DMS153 treated with DMSO at 0.1 percent for 48 hours (cell line): ENCODE data around the gene NKIRAS1.
"Not testable (repeated sequence)": the region's sequence is repeated elsewhere in the genome, so short reads cannot be mapped to it uniquely, and the experiment has no call there.

Experiments used
- DNase-seq: peaks from one replicate; lab custom pipeline; 2025; ENCODE audit not compliant: unreplicated experiment; lab: John Stamatoyannopoulos, UW

Gene NKIRAS1

DNA sequence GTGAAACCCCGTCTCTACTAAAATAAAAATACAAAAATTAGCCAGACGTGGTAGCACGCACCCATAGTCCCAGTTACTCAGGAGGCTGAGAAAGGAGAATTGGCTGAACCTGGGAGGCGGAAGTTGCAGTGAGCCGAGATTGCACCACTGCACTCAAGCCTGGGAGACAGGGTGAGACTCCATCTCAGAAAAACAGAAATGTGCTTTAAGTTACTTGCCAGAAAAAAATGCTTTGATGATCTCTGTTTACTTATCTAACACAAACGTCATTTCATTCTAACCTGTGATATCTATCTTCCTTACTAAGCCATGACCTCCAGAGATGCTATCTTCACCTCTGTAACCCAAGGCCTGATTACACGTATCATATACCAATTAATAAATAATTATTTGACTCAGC is 7.4 kb downstream of the NKIRAS1 start:
- DNase-seq = no peak

DNA sequence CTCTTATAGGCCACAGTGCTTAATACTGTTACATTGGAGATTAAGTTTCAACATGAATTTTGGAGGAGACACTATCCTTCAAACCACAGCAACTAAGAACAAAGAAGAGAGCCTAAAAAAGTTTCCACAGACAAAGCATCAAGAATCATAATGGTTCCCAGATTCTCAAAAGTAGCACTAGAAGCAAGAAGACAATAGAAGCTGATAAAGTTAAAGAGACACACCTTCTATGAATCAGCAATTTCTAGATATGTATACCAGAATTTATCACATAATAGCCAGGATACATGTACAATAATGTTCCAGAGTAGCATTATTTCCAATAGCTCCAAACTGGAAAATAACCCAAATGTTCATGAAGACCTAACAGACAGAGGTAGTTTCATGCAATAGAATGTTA is 12.2 kb downstream of the NKIRAS1 start:
- DNase-seq = no peak

DNA sequence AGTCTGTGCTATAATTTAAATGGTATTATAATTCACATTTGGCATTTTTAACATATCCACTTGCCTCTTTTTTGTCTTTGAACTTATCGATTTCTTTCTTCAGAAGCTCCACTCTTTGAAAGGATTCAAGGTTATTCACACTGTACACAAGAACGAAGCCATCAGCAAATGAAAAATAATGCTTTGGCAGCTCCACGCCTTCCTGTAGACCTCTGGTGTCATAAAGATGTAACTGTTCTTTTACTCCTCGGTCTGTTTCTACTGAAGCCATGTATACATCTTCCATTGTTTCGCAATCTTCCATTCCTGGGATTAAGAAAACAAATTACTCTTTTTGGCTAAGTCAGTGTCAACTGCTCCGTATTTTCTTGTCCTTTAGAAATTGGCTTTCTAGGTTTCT is 16.0 kb downstream of the NKIRAS1 start:
- DNase-seq = no peak

DNA sequence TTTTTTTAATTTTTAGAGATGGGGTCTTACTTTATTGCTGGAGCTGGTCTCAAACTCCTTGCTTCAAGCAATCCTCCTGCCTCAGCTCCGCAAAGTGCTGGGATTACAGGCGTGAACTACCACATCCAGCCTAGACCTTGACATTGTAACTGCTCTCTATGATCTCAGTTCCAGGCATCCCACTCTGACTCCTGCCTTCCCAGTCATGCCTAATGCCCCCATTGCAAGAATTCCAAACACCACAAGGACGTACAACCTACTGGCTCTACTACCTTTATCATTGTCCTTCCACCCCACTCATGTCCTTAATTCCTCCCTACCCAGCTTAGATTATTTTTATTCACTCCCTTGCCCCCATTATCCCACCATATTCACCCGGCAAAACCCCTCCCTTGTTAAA is 21.6 kb downstream of the NKIRAS1 start:
- DNase-seq = no peak

DNA sequence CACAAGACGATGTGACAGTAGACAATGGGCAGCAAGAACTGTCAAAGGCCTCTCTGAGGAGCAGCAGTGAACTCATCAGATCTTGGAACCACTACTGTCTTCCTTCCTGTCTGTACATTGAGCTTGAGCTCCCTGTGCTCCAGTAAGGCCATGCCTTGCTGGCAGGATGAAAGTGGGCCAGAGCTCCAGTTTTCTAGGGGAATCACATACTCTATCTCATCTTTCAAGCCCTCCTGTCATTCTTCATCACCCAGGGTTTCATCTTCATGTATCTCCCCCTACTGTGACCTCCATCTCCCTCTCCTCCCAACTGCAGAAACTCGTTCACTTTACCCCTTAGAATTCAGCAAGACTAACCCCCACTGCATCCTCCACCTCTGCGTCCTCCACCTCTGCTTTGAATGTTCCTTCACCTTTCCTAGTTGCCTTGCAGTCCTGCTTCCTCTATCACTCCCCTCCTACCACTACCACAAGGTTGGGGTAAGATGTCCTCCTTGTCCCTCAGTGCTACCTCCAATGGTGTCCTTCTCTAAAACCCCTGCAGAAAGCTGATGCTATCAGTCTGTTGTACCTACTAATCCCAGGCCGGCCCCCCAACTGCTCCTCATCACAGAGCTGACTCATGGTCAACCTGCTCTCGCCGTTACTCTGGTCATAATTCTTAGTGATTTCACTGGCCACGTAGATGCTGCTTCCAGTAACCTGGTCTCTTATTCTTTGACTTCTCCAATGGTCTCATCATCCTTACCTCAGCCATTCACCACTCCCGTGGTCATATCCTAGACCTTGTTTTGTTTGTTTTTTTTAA is 22.3 kb downstream of the NKIRAS1 start:
- no peak for DNase-seq

DNA sequence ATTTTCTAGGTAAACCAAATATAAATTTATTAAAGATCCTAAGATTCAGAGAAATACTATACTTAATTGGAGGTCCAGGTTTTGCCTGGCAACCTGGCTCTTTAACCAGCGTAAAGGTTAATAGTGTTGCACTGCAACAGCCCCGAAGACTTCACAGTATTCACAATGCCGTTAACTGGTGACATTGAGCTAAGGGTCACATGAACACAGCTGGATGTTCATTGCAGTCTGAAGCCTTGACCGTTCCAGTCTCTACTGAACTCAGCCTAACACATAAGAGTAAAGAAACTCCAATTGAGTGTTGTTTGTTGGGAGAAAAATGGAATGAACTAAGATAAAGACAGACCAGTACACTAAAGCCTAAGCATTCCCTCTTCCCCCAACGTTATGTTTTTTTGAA is 26.8 kb downstream of the NKIRAS1 start:
- DNase-seq = no peak

DNA sequence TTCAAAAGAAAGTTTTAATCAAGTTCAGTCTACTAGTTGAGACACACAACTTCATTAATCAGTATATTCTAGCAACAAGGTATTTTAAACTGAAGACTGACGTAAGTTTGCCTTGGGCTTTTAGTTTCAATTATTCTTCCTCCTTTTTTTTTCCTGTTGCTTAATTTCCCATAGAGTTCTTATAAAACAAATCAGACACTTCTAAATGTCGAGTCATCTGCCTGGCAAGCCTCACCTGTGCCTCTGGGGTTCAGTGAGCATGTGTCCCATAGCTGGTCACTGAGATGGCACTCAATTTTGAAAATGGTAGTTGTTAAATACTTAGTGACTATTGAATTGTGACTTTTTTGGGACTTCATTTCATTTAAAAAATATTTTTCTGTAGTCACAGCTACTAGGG is 27.4 kb downstream of the NKIRAS1 start:
- DNase-seq = no peak

DNA sequence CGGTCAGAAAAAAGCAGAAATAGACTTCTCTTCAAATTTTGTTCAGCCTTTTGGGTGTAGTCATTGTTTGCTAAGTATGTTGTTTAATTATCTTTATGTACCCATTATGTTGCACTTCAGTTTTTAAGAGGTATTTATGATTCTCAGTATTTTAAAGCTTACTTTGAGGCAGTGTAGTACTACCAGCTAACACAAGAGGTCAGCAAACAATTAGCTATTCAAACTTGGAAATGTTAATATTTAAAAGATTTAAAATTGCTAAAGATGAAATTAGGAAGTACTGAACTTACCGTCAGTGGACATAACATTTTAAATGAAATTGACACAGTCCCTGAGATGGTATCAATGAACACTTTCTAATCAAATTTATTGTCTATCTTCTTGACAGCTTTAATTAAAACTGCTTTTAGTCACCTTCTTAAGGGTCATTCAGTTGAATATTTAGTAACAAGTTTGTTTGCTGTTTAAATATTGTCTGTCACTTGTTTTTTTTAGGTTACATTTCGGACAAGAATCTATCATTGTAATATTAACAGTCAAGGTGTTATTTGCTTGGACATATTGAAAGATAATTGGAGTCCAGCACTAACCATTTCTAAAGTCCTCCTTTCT is 28.1 kb downstream of the NKIRAS1 start:
- DNase-seq = no peak

DNA sequence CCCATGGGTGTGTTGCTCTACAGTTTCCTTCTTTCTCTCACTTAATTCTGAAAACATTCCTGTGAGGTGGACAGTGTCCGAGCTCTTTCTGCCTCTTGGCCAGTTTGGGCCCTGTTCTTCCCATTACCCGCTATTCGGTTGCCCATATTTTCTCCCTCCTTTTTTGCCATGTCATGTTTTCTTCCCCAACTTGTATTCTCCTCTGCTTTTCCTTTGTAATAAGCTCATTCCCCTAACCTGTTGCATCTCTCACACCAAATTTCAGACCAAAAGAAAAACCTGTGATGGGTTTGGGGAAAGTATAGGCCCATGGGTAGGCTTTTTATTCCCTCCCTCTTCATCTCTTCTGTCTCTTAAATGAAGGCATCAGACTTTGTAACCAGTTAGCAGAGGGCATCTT is 30.5 kb downstream of the NKIRAS1 start:
- DNase-seq = no peak

DNA sequence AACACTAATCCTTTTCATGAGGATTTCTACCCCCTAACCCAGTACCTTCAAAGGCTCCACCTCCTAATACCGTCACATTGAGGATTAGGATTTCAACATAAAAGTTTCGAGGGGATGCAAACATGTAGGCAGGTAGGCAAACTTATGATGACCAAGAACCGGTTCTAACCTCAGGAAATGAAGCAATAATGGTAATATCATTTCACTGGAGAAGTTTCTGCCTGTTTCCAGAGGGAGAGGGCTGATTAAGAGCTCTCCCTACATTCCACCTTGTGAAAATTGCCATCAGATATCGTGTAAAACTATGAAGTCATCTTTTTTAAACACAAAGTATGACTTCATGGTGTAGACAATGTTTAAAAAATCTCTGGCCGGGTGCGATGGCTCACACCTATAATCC is 31.6 kb downstream of the NKIRAS1 start:
- DNase-seq = no peak

DNA sequence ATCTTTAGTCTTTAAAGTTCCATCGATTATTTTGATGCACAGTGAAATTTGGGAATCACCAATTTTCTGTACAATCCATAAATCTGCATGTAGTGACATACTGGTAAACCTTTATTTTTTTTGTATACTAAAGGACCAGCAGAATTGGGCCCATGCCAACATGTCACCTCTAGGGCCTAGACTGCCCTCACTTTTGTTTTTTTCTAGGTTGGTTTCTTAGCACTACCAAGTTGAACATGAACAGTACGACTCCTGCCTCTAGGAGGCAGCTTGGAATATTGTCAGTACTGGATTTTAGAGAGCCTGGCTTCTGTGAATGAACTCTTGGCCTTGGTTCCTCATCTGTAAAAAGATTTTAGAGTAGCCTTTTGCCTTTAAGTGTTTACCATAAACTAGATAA is 32.3 kb downstream of the NKIRAS1 start:
- DNase-seq = no peak

DNA sequence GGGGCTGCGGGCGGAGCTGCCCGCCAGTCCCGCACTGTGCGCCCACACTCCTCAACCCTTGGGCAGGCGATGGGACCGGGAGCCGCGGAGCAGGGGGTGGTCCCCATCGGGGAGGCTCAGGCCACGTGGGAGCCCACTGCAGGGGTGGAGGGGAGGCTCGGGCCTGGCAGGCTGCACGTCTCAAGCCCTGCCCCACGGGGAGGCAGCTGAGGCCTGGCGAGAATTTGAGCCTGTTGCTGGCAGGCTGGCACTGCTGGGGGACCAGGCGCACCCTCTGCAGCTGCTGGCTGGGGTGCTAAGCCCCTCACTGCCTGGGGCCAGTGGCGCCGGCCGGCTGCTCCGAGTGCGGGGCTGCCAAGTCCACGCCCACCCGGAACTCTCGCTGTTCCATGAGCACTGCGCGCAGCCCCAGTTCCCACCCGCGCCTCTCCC is 34.3 kb downstream of the NKIRAS1 start:
- DNase-seq = no peak

DNA sequence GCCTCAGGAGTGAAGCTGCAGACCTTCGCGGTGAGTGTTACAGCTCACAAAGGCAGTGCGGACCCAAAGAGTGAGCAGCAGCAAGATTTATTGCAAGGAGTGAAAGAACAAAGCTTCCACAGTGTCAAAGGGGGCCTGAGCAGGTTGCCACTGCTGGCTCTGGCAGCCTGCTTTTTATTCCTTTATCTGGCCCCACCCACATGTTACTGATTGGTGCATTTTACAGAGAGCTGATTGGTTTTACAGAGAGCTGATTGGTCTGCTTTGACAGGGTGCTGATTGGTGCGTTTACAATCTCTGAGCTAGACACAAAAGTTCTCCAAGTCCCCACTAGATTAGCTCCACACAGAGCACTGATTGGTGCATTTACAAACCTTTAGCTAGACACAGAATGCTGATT is 34.8 kb downstream of the NKIRAS1 start:
- DNase-seq = not testable (repeated sequence)

DNA sequence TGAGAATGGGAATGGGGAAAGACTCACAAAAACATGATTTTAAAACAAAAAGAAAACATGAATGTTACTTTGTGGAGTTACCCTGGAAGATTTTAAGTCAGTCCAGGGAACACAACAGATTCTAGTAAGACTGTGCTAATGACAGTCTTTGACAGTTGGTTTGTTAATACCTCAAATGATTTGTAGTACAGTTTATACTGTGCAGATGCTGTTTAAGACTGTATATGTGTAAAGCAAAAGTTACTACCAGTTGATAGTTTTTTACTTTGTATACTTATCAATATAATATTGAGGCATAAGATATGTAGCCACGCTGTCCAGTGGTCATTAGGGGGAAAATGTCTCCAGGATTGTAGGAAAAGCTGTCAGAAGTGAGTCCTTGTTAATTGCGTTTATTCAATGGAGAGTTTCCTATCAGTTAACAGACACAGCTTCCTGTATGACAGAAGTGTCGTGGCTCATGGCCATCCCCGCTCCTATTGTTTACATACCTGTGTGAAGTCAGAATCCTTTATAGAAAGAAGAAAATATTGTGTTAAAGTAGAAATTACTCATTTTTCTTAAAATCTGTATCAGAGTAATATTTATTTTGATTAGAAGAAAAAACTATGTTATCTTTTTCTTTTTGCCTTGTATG is 36.0 kb downstream of the NKIRAS1 start:
- no peak for DNase-seq

DNA sequence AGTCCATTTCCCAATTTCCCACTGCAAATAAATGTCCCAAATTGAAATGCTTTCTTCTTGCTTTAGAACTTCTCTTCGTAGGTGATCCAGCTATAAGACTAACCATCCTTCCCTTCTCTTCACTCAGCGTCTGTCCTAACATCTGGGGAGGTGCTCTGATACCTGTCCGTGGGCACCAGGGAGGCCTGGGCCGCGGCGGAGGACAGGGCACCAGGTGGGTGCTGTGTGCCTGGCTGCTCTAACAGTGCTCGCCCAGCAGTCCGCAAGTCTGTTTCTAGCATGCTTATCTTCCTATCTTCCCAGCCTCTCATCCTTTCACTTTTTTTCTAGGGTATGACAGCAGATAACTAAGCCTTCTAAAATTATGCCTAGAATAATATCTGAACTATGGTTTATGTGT is 37.3 kb downstream of the NKIRAS1 start:
- no peak for DNase-seq

DNA sequence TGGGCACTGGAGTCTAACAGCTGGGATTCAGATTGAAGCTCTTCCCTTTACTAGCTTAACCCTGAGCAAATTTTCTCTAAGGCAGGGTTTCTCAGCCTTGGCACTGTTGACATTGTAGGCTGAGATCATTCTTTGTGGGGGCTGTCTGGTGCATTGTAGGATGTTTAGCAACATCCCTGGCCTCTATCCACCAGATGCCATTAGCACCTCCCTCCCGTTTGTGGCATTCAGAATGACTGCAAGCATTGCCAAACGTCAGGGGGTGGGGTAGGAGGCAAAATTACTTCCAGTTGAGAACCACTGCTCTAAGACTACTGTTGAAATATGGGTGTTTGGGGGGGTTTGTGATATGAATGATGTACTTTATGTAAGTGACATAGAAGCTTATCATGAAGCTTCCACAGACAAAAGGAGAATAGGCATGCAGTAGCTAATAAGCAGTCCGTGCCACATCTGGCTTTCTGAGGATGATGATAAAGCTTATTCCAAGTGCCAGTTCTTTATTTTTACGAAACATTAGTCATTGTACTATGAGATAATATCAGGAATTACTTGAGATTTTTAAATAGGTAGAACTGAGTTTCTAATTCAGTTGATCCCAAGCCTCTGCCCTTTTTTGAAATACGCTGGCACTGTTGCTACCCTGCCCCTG is 39.3 kb downstream of the NKIRAS1 start:
- no peak for DNase-seq

DNA sequence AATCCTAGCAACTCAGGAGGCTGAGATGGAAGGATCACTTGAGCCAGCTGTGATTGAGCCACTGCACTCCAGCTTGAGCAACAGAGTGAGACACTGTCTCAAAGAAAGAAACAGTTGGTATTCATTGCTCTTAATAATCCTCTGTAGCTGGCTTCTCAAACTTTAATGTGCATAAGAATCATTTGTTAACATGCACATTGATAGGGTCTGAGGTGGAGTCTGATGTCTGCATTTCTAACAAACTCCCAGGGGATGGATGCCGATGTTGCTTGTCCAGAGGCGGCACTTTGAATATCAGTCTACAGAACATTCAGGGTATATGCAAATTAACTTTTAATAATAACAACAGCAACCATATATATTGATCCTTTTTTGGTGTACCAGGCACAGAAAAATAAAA is 39.9 kb downstream of the NKIRAS1 start:
- no peak for DNase-seq

DNA sequence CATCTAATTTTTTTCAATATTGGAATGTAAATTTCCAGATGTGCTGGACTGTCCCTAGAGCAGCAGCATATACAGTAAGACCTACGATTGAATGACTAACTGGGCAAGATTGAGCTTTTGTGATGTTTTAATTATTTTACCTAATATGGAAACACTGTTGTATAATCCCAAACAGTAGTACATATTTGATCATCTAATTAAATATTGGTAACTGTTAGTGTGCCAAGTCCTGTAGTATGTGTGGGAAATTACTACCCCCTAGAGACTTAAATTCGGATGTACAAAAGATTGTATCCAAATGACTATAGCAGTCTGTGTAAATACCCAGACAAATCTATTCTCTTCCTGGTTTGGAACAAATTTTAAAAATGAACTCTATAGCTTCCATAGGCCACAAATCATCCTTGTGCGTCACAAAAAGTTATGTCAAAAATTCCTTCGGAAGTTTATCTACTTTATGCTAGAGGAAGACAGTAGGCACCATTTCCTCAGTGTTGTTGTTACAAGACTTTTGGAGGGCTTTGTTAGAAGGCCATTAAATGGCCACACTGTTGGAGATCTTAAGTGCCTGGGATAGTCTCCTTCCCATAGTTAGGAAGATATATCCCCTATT is 41.6 kb downstream of the NKIRAS1 start:
- DNase-seq = no peak

DNA sequence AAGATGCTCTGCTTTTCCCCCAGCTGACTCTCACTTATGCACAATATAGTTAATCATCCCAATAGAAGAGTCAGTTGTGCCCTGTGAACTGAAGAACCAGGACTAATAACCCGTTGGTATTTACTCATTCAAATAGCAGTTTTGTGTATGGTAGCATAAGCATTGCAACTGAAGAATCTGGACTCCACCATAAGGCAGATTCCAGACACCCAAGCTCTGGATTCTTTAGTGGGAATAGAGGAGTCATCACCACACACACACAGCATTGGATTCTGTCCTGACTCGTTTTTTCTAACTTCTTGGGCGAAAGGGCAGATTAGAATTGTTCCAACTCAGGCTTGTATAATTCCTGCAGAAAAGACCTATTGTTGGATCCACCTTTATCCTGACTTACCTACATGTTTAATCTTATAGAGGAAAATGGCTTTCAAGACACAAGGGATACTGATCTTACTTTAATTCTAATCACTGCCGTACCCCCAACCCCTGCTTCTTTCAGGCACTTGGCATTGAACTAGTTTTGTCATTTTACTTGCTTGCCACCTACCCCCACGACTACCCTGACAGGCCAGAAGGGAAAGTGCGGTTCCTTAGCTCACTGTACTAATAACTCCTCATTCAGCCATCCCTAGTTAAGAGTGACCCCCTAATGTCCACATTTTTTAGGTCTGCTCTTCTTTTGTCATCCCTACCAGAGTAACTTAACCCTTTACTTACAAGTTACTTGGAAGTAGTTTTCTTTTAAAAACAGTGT is 42.3 kb downstream of the NKIRAS1 start:
- no peak for DNase-seq

DNA sequence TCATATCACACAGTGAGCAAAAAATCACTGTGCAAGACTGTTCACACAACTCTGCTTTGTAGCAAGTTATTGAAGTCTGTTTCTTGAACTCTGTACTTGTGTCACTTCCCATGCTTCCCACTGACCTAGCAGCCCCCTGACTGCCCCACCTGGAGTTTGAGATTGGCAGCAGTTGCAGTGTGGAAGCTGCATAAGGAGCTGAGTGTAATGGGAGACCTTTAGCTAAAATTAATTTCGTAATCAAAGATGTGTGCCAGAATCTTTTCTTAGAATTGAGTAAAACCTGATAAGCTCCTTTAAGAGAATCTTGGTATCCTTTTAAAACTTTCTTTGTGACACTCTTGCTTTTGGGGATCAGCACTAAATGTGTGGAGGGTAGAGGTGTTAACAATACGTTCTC is 42.8 kb downstream of the NKIRAS1 start:
- no peak for DNase-seq

DNA sequence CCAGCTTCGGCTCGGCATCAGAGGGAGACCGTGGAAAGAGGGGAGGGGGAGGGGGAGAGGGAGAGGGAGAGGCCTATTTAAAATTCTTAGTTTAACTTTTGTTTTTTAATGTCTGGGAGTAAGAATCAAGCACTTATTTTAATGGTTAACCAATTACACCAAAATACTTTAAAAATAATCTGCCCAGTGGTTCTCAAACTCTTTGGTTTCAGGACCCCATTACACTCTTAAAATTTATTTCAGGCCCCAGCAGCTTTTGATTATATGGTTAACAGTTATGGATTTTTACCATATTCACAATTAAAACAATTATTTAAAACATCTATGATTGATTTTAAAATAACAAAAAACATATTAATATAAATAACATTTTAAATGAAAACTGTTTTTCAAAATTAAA is 44.5 kb downstream of the NKIRAS1 start:
- DNase-seq = no peak
